NOMO-1 treated with DMSO at 0.1 percent for 48 hours (cell line): Measurements from ENCODE around the gene SLC25A22.

Experiments used
- DNase-seq: peaks from one replicate; lab custom pipeline; 2025; ENCODE audit not compliant: unreplicated experiment; lab: John Stamatoyannopoulos, UW

Gene SLC25A22

DNA sequence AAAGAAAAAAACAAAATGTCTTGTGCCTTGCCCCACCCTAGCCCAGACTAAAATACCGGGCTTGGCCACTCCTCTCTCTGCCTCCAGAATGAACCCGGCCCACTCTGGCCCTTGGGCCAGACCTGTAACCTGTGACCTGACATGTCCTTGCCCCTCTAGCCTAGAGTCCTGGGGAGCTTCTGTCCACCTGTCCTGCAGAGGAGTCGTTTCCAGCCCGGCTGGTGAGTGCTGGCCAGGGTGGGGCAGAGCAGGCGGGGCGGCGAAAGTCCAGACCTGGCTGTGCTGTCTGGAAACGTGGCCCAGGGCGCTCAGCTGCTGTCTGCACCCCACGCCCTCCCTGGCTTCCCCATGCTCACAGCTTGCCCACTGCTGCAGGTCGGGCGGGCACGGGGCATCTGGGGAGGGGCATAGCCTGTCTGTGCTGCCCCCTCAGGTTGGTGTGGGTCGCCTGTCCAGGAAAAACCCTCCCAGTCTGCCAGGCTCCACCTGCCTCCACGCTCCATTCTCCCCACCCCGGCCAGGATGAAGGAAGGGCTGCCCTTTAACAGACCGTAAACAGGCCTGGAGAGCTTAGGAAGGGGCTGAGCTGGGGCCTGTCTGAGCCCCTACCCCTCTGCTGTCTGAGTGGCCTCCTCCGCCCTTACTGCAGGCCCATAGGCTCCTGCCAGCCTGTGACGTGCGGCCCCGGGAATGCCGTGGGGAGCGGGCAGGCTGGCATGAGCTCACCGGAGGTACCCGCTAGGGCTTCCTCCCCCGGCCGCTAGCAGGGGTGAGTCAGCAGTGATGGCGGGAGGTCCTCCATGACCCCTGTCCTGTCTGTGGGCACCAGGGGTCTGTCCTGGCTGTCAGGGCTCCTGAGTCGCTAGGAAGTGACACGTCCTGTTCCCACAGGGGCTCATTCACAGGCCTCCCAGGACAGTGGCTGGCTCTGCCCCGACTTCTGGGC lies 36.6 kb upstream of the SLC25A22 start:
- no peak for DNase-seq

DNA sequence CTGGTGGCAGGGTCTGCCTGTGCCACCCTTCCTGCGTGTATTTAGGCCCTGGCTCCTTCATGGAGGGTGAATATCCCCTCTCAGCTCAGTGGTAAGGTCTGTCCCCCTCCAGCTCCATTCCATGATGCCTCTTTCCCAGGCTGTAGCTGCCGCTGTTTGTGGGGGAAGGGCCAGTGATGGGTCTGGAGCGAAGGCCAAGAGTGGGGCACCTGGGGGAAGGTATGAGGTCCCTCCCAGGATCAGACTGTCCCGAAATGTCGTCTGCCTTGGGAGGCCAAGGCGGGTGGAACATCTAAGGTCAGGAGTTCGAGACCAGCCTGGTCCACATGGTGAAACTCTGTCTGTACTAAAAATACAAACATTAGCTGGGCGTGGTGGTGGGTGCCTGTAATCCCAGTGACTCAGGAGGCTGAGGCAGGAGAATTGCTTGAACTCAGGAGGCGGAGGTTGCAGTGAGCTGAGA lies 35.8 kb upstream of the SLC25A22 start:
- DNase-seq: no peak

DNA sequence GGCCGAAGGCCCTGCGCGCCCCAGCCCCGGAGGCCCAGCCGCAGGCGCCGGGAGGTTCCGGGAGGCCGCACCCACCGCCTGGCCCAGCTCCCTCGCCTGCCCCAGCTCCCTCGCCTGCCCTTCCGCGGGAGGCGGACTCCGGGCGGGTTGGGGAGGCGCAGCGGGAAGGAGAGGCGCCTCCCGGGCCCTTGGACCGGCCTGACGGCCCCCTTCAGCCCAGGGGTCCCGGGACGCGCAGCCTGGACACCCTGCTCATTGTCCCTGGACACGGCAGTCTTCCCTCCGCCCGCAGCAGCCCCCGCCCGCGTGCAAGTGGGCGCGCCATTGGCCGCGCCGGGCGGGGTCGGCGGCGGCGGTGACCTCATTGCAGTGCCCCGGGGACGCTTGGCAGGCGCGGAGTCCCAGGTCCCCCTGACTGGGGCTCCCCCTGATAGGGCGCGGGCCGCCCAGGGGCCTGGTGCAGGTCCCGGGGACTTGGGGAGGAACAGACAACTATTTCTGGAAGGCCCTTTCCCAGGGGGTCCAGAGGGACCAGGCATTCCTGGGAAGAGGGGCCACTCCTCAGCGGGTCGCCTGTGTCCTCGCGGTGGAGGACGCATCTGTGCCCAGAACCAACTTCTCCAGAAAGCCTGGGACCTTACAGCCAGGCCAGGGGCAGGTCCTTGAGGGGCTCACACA lies 35.2 kb upstream of the SLC25A22 start:
- no peak for DNase-seq

DNA sequence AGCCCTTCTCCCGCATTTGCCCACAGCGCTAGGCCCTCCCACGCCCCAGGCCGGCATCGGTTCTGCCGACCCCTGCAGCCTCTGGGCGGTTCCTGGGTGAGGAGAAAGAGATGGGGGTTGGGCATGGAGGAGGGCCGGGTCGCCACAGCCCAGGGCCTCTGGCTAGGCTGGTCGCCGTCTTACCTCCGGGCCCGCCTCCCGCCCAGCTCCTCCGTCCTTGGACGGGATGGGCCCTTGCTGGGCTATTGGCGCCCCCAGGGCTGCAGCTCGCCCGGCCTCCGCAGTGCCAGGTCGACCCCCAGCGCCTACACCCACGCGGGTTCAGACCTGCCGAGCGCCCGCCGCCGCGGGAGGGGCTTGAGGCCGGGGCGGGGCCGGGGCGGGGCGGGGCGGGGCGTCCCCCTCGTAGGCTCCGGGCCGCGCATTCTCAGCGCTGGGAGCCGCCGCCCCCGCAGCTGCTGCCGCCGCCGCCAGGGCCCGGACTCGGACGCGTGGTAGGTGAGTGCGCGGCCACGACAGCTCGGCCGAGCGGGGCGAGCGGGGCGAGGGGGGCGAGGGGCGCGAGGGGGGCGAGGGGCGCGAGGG lies 34.5 kb upstream of the SLC25A22 start, which contains the start of gene CD151:
Gene CD151 (plus strand): TSS at position 424 of the 585 bp plus-strand sequence. CDS start 3,118 bp downstream, outside the sequence.
- no peak for DNase-seq

DNA sequence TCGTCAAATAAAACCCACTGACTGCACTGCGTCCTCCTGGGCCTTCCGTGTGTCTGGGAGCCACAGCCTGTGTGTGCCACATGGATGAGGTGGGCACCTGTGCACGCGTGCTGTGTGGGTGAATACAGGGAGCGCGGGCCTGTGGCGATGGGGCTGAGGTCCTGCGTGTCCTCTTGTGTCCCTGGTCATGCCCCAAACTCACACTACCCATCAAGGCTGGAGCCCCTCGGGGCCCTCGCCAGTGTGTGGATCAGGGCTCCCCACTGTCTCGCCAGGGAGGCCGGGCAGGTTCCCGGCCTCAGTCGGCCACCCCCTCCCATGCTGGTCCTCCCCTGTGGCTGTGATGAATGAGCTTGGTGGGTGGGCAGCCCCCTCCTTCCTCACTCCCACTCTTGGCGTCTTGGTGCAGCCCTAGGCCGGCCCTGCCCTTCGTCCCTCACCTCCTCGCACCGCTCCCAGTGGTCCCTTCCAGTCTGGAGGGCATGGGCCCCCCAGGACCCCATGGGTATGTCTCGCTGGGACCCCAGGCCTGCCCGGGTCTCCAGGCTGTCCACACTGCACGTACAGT lies 34.0 kb upstream of the SLC25A22 start:
- no peak for DNase-seq

DNA sequence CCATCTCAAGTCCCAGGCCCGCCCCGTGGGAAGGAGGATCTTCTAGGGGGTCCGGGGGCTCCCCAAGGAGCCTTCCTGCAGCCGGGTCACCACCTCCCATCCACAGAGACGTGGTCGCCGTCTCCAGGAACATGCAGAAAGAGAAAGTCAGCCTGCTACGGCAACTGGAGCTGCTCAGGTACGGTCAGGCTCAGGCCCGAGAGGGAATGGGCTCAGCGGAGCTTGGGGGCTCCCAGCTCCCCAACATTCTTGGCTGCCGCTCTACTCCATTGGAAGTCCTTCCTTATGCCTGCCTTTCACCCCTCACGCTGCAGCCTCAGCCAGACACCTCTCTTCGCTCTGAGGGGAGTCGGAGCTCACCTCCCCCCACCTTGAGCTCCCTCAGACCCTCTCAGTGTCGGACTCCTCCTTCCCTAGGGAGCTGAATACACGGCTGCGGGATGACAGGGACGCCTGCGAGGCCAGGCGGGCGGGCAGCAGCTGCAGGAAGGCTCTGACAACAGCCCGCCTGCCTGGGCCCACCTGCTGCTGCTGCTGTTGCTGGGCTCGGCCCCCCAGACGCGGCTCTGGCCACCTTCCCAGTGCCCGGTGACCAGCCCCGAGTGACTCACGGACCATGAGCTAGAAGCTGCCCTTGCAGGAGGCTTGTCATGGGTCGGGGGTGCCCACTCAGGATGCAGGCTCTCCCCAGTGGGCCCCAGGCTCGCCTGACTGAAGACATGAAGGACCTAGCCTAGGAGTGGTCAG lies 33.2 kb upstream of the SLC25A22 start:
- no peak for DNase-seq

DNA sequence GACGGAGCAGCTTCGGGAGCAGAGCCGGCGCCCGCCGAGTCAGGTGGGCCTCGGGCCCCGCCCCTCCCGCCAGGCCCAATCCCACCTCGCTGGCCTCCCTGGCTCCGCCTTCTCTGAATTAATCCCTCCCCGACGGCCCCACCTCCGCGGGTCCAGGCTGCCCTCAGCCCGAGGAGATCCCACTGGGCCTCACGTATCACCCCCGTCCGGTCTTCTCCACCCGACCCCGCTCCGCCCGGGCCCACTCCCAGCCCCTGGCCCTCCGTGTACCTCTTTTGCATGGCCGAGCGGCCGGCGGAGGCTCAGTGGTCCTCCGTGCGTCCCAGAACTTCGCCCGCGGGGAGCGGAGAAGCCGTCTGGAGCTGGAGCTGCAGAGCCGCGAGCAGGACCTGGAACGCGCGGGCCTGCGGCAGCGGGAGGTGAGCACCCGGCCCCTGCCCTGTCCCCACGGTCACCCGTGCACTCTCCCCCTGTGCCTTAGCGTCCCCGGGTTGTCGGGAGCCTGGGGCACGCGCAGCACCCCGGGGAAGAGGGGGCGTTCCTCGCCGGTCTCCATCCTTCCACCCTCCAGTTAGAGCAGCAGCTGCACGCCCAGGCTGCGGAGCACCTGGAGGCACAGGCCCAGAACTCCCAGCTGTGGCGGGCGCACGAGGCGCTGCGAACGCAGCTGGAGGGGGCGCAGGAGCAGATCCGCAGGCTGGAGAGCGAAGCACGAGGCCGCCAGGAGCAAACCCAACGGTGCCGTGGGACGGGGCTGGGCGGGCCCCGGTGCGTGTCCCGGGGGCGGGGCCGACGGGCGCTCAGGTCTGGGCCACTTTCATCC lies 32.4 kb upstream of the SLC25A22 start:
- peak; percentile 63 for DNase-seq

DNA sequence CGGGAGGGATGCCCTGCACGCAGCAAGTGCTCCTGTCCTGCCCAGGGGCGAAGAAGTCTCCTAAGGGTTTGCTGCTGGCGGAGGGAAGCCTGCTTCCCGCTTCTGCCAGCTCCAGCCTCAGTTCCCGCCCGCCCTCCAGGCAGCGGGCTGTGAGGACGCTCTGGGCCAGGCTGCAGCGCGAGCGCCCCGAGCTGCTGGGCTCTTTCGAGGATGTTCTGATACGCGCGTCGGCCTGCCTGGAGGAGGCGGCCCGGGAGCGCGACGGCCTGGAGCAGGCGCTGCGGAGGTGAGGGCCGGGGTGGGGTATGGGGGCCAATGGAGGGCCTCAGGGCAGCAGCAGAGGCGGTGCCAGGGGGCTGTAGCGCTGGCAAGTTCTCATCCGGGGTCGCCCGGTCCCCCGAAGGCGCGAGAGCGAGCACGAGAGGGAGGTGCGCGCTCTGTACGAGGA lies 31.8 kb upstream of the SLC25A22 start:
- no peak for DNase-seq

DNA sequence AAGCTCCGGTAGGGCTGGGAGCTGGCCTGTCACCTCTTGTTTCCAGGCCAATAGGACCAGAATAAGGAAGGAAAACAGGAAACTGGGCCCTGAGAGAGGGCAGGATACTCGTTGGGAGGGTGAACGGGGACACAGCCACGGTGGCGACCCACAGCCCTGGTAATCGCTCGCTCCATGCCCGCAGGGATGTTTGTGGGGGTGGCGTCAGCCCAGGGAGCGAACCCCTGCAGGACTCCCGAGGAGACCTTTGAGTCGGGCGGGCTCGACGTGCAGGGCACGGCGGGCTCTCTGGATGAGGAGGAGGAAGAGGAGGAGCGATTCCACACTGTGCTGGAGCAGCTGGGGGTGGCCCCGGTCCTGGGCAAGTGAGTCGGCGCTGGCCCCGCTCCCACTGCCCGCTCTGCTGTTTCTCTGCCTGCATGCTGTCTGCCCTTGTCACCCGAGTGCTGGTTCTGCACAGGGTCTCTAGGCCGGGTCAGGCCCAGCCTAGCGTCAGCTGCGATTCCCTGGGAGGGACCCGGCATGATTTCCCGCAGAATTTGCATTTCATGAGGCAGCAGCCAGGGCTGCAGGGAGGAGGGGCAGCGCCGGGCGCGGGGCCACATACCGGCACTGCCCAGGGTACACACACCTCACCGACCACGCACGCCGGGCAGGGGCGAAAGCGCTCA lies 31.2 kb upstream of the SLC25A22 start:
- DNase-seq: no peak

DNA sequence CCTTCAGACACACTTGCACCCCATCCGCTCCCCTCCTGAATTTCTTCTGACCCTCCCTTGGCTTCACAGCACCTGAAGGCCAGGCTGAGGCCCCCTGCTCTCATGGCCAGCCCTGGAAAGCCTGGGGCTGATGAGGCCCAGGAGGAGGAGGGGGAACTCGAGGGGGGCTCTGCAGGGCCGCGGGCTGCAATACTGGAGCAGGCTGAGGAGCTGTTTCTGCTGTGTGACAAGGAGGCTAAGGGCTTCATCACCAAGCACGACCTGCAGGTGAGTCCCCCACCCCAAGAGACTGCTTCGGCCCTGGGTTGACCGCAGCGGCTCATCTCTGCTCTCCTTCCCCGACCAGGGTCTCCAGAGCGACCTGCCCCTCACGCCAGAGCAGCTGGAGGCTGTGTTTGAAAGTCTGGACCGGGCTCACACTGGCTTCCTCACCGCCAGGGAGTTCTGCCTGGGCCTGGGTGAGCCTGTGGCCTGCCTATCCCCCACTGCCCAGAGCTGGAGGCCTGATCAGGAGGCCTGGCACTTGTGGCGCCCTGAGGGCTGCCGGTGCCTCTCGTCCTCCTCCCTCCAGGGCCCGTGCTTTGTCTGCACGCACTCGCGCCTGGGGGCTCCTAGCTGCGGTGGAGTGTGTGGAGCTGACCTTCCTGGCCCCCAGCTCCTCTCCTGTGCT lies 30.6 kb upstream of the SLC25A22 start:
- no peak for DNase-seq

DNA sequence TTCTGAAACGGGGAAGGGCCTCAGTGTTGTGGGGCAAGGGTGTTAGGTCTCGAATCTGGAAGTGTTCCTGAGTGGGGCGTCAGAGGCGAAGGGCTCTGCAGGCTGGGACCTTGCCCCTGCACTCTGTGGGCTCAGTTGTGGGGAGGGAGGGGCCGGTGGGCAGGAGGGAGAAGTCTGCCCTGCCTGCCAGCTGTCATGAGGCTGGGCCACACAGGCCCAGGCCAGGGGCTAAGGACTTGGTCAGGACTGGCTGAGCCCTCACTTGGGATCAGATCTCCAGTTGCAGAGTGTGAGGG lies 29.8 kb upstream of the SLC25A22 start, which contains the start of gene CRACR2B:
Gene CRACR2B (plus strand): TSS at position 23 of the 296 bp plus-strand sequence. CDS start 689 bp downstream, outside the sequence.
- DNase-seq: no peak

DNA sequence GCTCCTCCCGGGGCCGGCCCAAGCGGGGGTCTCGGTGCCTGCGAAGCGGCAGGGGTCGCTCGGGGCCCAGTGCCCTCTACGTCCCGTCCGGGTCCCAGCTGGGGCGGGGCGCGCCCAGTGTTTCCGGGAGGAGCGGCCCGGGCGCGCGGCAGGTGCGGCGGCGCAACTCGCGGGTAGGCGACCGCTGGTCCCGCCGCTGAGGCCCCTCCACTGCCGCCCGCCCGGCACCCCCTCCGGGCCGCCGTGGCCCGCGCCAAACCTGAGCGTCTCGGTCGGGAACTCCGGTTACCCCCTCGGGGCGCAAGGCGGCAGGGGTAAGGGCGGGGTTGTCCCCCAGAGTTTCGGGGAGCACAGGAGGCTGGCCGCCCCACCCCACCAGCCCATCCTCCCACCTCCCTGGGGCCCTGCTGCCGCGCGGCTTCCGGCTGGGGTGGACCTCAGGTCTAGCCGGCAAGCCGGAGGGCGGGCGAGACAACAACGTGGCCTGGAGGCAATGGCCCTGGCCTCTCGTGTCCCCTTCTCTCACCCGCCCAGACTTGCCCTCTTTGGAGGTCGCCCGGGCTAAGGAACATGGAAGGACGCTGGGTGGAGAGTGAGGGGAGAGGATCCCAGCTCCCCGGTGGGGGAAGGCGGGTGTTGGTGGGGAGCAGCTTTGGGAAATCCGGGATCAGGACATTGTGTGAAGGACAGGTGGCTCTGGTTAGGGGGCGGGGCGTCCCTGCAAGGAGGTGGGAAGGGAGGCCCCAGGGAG lies 29.2 kb upstream of the SLC25A22 start:
- no peak for DNase-seq

DNA sequence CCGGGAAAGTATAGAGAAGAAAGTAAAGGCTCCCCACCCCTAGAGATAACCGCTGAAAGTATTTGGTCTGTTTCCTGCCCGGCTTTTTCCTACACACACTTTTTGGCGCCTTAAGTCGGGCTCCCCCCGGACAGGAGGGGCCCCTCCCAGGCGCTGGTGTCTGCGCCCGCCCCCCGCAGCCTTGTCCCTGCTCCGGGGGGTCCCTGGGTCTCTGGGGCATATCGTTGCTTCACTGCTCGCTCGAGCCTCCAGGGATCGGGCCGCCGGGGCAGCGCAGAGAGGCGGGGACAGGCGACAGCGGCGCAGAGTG lies 28.7 kb upstream of the SLC25A22 start:
- DNase-seq: no peak

DNA sequence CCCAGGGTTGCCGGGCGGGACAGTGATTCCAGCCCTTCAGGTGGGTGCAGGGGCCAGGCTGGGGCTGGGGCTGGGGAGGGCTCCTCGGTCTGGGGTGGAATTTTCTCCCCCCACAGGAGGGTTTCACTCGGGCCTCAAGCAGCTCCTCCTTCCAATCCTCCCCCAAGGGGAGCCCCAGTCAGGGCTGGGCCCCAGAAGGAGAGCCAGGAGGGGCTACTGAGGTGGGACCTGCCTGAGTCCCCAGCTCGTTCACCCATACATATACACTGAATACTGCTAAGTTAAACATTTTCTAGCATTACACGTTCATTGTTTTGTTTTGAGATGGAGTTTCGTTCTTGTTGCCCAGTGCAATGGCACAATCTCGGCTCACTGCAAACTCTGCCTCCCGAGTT lies 28.1 kb upstream of the SLC25A22 start:
- no peak for DNase-seq

DNA sequence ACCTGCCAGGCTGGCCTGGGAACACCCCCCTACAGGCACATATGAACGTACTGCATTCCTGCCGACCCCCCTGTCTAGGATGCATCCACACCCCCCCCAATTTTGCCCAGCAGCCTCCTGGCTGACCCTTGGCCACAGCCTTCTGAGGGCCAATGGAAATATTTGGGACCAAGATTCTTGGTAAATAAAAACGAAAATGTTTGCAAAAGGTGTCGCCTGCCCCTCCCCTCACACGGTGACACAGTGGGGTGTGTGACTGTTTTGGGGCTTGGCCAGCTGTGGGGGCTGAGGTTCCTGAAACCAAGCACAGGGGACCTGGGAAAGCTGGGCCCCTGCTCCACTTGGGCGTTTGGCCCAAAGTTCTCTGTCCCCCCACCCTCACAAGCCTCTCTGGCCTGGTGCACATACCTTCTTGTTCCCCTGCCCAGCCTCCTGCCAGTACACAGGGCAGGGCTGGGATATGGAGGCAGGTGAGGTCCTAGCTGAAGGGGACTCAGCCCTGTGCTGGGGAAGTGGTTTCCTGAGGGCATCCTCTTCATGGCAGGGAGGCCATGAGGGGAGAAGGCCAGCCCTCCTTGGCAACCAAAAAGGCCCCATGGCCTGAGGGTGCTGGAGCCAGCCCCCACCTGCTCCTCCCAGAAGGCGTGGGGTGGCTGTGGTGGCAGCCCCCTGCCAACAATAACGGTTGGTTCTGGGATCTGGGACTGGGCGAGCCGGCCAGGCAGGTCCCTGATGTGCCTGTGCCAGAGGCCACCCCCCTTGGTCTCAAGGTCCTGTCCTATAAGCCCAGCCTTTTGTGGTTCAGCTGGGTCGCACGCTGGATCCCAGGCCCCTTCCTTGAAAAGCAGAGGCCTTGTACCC lies 27.5 kb upstream of the SLC25A22 start:
- DNase-seq: no peak

DNA sequence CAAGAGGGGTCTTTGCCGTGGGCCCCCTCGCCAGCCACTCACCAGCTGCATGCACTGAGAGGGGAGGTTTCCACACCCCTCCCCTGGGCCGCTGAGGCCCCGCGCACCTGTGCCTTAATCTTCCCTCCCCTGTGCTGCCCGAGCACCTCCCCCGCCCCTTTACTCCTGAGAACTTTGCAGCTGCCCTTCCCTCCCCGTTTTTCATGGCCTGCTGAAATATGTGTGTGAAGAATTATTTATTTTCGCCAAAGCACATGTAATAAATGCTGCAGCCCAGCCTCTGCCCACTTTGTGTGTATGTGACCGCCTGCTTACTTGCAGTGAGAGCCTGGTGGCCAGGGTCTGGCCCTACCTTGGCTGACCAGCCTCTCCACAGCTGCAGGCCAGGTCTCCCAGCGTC lies 26.9 kb upstream of the SLC25A22 start:
- no peak for DNase-seq

DNA sequence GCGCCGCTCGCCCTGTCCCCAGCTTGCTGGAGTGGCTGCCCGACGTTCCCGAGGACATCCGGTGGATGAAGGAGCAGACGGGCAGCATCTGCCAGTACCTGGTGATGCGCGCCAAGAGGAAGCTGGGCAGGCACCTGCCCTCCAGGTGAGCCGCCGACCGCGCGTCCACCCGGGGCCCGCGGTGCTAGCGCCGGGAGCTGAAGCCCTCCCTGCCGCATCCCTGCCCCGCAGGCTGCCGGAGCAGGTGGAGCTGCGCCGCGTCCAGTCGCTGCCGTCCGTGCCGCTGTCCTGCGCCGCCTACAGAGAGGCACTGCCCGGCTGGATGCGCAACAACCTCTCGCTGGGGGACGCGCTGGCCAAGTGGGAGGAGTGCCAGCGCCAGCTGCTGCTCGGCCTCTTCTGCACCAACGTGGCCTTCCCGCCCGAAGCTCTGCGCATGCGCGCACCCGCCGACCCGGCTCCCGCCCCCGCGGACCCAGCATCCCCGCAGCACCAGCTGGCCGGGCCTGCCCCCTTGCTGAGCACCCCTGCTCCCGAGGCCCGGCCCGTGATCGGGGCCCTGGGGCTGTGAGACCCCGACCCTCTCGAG lies 26.3 kb upstream of the SLC25A22 start:
- no peak for DNase-seq
